ENCODE data around the gene ZBTB8OS.

- TF ChIP-seq CTCF (IDR thresholded peaks at IDR 0.05; ENCODE audit: low read depth, low read length, poor library complexity, severe bottlenecking), result no peak
- TF ChIP-seq EZH2phosphoT487 (IDR thresholded peaks at IDR 0.05; ENCODE audit: borderline replicate concordance, low read length), result no peak
Observed at GRCh38 chr1:32651461-32652073, 1.2 kb upstream of the ZBTB8OS start.

All from DOHH2 (cell line).